HEK293 (cell line): ENCODE data around the gene ARHGAP26.

Experiments used
- GLI2 ChIP-seq: fragments of 450-650 bp; formaldehyde crosslinking; IDR thresholded peaks from 2 replicates; pipeline ENCODE4; 2017; ENCODE audit warnings: missing biosample characterization, missing genetic modification characterization, low read depth, borderline replicate concordance
- HOXC10 ChIP-seq: sonication (generic); formaldehyde crosslinking; IDR thresholded peaks from 2 replicates; pipeline ENCODE4 v1.8.1; 2023; ENCODE audit warnings: mild to moderate bottlenecking, missing genetic modification reagents
- KLF8 ChIP-seq: fragments of 450-650 bp; formaldehyde crosslinking; IDR thresholded peaks from 2 replicates; pipeline ENCODE4 v1.5.1; 2016; ENCODE audit warnings: missing biosample characterization, missing genetic modification characterization
- MZF1 ChIP-seq: fragments of 450-650 bp; formaldehyde crosslinking; IDR thresholded peaks from 2 replicates; pipeline ENCODE4 v1.5.1; 2017; ENCODE audit warnings: missing biosample characterization, missing genetic modification characterization, borderline replicate concordance
- OVOL3 ChIP-seq: fragments of 450-650 bp; formaldehyde crosslinking; IDR thresholded peaks from 2 replicates; pipeline ENCODE4 v1.5.1; 2016; ENCODE audit warnings: missing biosample characterization, missing genetic modification characterization
- PRDM10 ChIP-seq: fragments of 450-650 bp; formaldehyde crosslinking; IDR thresholded peaks from 2 replicates; pipeline ENCODE4 v1.5.1; 2016; ENCODE audit warnings: missing biosample characterization, missing genetic modification characterization
- SP7 ChIP-seq: fragments of 450-650 bp; formaldehyde crosslinking; IDR thresholded peaks from 2 replicates; pipeline ENCODE4 v1.5.1; 2016; ENCODE audit warnings: missing biosample characterization, missing genetic modification characterization
- TRIM28 ChIP-seq: IDR thresholded peaks from 2 replicates; pipeline ENCODE4 v1.6.1; 2011; ENCODE audit warnings: low read length, control low read depth, borderline replicate concordance
- YY1 ChIP-seq: fragments of 450-650 bp; formaldehyde crosslinking; IDR thresholded peaks from 2 replicates; pipeline ENCODE4 v1.5.1; 2018; ENCODE audit warnings: missing biosample characterization, missing genetic modification characterization
- ZBTB17 ChIP-seq: fragments of 450-650 bp; formaldehyde crosslinking; IDR thresholded peaks from 2 replicates; pipeline ENCODE4 v1.5.1; 2016; ENCODE audit warnings: missing biosample characterization, missing genetic modification characterization
- ZBTB49 ChIP-seq: fragments of 450-650 bp; formaldehyde crosslinking; IDR thresholded peaks from 2 replicates; pipeline ENCODE4 v1.5.1; 2016; ENCODE audit warnings: missing biosample characterization, missing genetic modification characterization, low read depth
- ZFP41 ChIP-seq: fragments of 450-650 bp; formaldehyde crosslinking; IDR thresholded peaks from 2 replicates; pipeline ENCODE4 v1.5.1; 2016; ENCODE audit warnings: missing biosample characterization, missing genetic modification characterization, borderline replicate concordance
- ZNF16 ChIP-seq: fragments of 450-650 bp; formaldehyde crosslinking; IDR thresholded peaks from 2 replicates; pipeline ENCODE4 v1.5.1; 2016; ENCODE audit warnings: low read depth, missing biosample characterization, missing genetic modification characterization
- ZNF169 ChIP-seq: fragments of 450-650 bp; formaldehyde crosslinking; IDR thresholded peaks from 2 replicates; pipeline ENCODE4 v1.5.1; 2016; ENCODE audit warnings: missing biosample characterization, missing genetic modification characterization
- ZNF184 ChIP-seq: fragments of 450-650 bp; IDR thresholded peaks from 2 replicates; pipeline ENCODE4 v1.5.1; 2018; ENCODE audit warnings: missing biosample characterization, mild to moderate bottlenecking, missing genetic modification characterization
- ZNF311 ChIP-seq: fragments of 450-650 bp; formaldehyde crosslinking; IDR thresholded peaks from 2 replicates; pipeline ENCODE4 v1.5.1; 2017; ENCODE audit warnings: missing biosample characterization, missing genetic modification characterization, borderline replicate concordance
- ZNF37A ChIP-seq: fragments of 450-650 bp; IDR thresholded peaks from 2 replicates; pipeline ENCODE4 v1.5.1; 2018; ENCODE audit warnings: missing biosample characterization, missing genetic modification characterization
- ZNF510 ChIP-seq: fragments of 450-650 bp; formaldehyde crosslinking; IDR thresholded peaks from 2 replicates; pipeline ENCODE4 v1.5.1; 2018; ENCODE audit warnings: mild to moderate bottlenecking, missing genetic modification characterization, missing biosample characterization; ENCODE audit not compliant: insufficient replicate concordance
- ZNF529 ChIP-seq: fragments of 450-650 bp; formaldehyde crosslinking; IDR thresholded peaks from 2 replicates; pipeline ENCODE4 v1.5.1; 2017; ENCODE audit warnings: missing genetic modification characterization, missing biosample characterization; ENCODE audit not compliant: insufficient replicate concordance
- ZNF548 ChIP-seq: fragments of 450-650 bp; formaldehyde crosslinking; IDR thresholded peaks from 2 replicates; pipeline ENCODE4 v1.5.1; 2016; ENCODE audit warnings: missing biosample characterization, missing genetic modification characterization
- ZNF600 ChIP-seq: fragments of 450-650 bp; formaldehyde crosslinking; IDR thresholded peaks from 2 replicates; pipeline ENCODE4 v1.5.1; 2016; ENCODE audit warnings: missing biosample characterization, missing genetic modification characterization
- ZNF624 ChIP-seq: fragments of 450-650 bp; formaldehyde crosslinking; IDR thresholded peaks from 2 replicates; pipeline ENCODE4 v1.5.1; 2017; ENCODE audit warnings: missing biosample characterization, missing genetic modification characterization
- ZNF645 ChIP-seq: fragments of 450-650 bp; formaldehyde crosslinking; IDR thresholded peaks from 2 replicates; pipeline ENCODE4; 2016; ENCODE audit warnings: missing biosample characterization, missing genetic modification characterization
- ZNF76 ChIP-seq: fragments of 450-650 bp; formaldehyde crosslinking; IDR thresholded peaks from 2 replicates; pipeline ENCODE4; 2016; ENCODE audit warnings: low read depth, missing biosample characterization, missing genetic modification characterization, borderline replicate concordance
- ZSCAN16 ChIP-seq: fragments of 450-650 bp; formaldehyde crosslinking; IDR thresholded peaks from 2 replicates; pipeline ENCODE4 v1.5.1; 2016; ENCODE audit warnings: missing biosample characterization, missing genetic modification characterization
- TF ChIP-seq, protein P1 (sequence below): fragments of 450-650 bp; formaldehyde crosslinking; IDR thresholded peaks from 2 replicates; pipeline ENCODE4 v1.5.1; 2016; ENCODE audit warnings: missing biosample characterization, missing genetic modification characterization

ARHGAP26 gene

GRCh38 chr5:142772446-142773293, 2.5 kb downstream of the ARHGAP26 start (continued):
- TF ChIP-seq PRDM10 (peak; percentile 61), ZNF529 (tag by site-specific recombination) (no peak), ZNF311 (tag by site-specific recombination) (no peak), ZNF548 (no peak), ZNF600 (tag by site-specific recombination) (0 out of 2 replicates have a peak, but pooled peaks have one; percentile 22), TRIM28 (no peak), ZNF645 (no peak), ZNF76 (no peak), ZNF184 (tag by site-specific recombination) (no peak), ZNF16 (tag by site-specific recombination) (no peak), ZFP41 (no peak), ZNF510 (tag by site-specific recombination) (no peak), MZF1 (tag by site-specific recombination) (no peak), ZBTB17 (tag by site-specific recombination) (peak; percentile 83), ZNF37A (tag by site-specific recombination) (no peak), ZNF624 (no peak), YY1 (tag by site-specific recombination) (no peak), KLF8 (tag by site-specific recombination) (no peak), SP7 (peak; percentile 35; the same call in 1 of the 2 replicates), ZBTB49 (tag by site-specific recombination) (no peak), ZNF169 (tag by site-specific recombination) (no peak), HOXC10 (no peak), OVOL3 (tag by site-specific recombination) (no peak), ZSCAN16 (tag by site-specific recombination) (peak; percentile 24; the same call in 1 of the 2 replicates), GLI2 (no peak)
- TF ChIP-seq, protein P1, sequence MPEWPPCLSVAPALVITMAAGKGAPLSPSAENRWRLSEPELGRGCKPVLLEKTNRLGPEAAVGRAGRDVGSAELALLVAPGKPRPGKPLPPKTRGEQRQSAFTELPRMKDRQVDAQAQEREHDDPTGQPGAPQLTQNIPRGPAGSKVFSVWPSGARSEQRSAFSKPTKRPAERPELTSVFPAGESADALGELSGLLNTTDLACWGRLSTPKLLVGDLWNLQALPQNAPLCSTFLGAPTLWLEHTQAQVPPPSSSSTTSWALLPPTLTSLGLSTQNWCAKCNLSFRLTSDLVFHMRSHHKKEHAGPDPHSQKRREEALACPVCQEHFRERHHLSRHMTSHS (tag by site-specific recombination) = no peak
